ENCODE results near the gene IGFBP1. TPM values are rescaled to one million over a fixed set of nuclear protein-coding genes. Genes with fewer than 3 reads are reported as not detected.

The IGFBP1 gene
- polyA plus RNA-seq, 4 donors = 0.27 TPM; not detected in 3

- DNase-seq (no peak), FAIRE-seq (no peak)
- 60 to 75% (median 71%) methylated on average over 6 of the region's 6 CpGs for WGBS, 3 donors
- Histone ChIP-seq H3K27me3 (ENCODE audit: control insufficient read depth in 3 of 3, insufficient read depth in 3 of 3, low read length in 3 of 3) (peaks cover 11 to 34% (median 12%) of the 10 kb centered on the region in 3 donors), H3K27ac (ENCODE audit: low read depth in 1 of 3, low read length in 2 of 3) (no peak overlapping the region), H3K9me3 (ENCODE audit: control insufficient read depth in 2 of 2, insufficient read depth in 1 of 2, low read depth in 1 of 2, low read length in 1 of 2) (no peaks in the 10 kb centered on the region), H3K4me3 (ENCODE audit: low read depth in 1 of 3, low read length in 3 of 3) (no peak overlapping the region), H3K4me1 (ENCODE audit: control insufficient read depth in 3 of 3, insufficient read depth in 2 of 3, low read depth in 1 of 3, low read length in 2 of 3) (no peaks in the 10 kb centered on the region), H3K36me3 (ENCODE audit: control insufficient read depth in 3 of 3, insufficient read depth in 2 of 3, low read depth in 1 of 3, low read length in 3 of 3) (no peaks in the 10 kb centered on the region)
Observed at GRCh38 chr7:45892407-45893035, 4.2 kb downstream of the IGFBP1 start.

- H3K9me3 ChIP-seq (ENCODE audit: control insufficient read depth in 2 of 2, insufficient read depth in 1 of 2, low read depth in 1 of 2, low read length in 1 of 2) = no peaks in the 10 kb centered on the region
- FAIRE-seq (no peak), DNase-seq (no peak)
- no peak overlapping the region for H3K27ac ChIP-seq (ENCODE audit: low read depth in 1 of 3, low read length in 2 of 3)
- H3K4me1 ChIP-seq (ENCODE audit: control insufficient read depth in 3 of 3, insufficient read depth in 2 of 3, low read depth in 1 of 3, low read length in 2 of 3) = no peaks in the 10 kb centered on the region
- peaks cover 8 to 24% (median 9%) of the 10 kb centered on the region in 3 donors for H3K27me3 ChIP-seq (ENCODE audit: control insufficient read depth in 3 of 3, insufficient read depth in 3 of 3, low read length in 3 of 3)
- no peaks in the 10 kb centered on the region for H3K36me3 ChIP-seq (ENCODE audit: control insufficient read depth in 3 of 3, insufficient read depth in 2 of 3, low read depth in 1 of 3, low read length in 3 of 3)
- no peak overlapping the region for H3K4me3 ChIP-seq (ENCODE audit: low read depth in 1 of 3, low read length in 3 of 3)
- 61 to 63% (median 63%) methylated on average over 5 of the region's 5 CpGs for WGBS, 3 donors
Observed at GRCh38 chr7:45893374-45893995, 5.2 kb downstream of the IGFBP1 start.

GRCh38 chr7:45893996-45894664 lies 5.8 kb downstream of the IGFBP1 start:
- FAIRE-seq = no peak

GRCh38 chr7:45894665-45895062 lies 6.4 kb downstream of the IGFBP1 start:
- DNase-seq (no peak), FAIRE-seq (no peak)
- Histone ChIP-seq H3K36me3 (ENCODE audit: control insufficient read depth in 3 of 3, insufficient read depth in 2 of 3, low read depth in 1 of 3, low read length in 3 of 3) (no peaks in the 10 kb centered on the region), H3K27me3 (ENCODE audit: control insufficient read depth in 3 of 3, insufficient read depth in 3 of 3, low read length in 3 of 3) (peaks cover 2 to 17% (median 3%) of the 10 kb centered on the region in 3 donors), H3K4me3 (ENCODE audit: low read depth in 1 of 3, low read length in 3 of 3) (no peak overlapping the region), H3K27ac (ENCODE audit: low read depth in 1 of 3, low read length in 2 of 3) (no peak overlapping the region), H3K9me3 (ENCODE audit: control insufficient read depth in 2 of 2, insufficient read depth in 1 of 2, low read depth in 1 of 2, low read length in 1 of 2) (no peaks in the 10 kb centered on the region), H3K4me1 (ENCODE audit: control insufficient read depth in 3 of 3, insufficient read depth in 2 of 3, low read depth in 1 of 3, low read length in 2 of 3) (no peaks in the 10 kb centered on the region)

More at GRCh38 chr7:45893996-45894664, 5.8 kb downstream of the IGFBP1 start:
- Histone ChIP-seq H3K27me3 (ENCODE audit: control insufficient read depth in 3 of 3, insufficient read depth in 3 of 3, low read length in 3 of 3) (peaks cover 3 to 21% (median 7%) of the 10 kb centered on the region in 3 donors), H3K27ac (ENCODE audit: low read depth in 1 of 3, low read length in 2 of 3) (no peak overlapping the region), H3K9me3 (ENCODE audit: control insufficient read depth in 2 of 2, insufficient read depth in 1 of 2, low read depth in 1 of 2, low read length in 1 of 2) (no peaks in the 10 kb centered on the region), H3K4me1 (ENCODE audit: control insufficient read depth in 3 of 3, insufficient read depth in 2 of 3, low read depth in 1 of 3, low read length in 2 of 3) (no peaks in the 10 kb centered on the region), H3K36me3 (ENCODE audit: control insufficient read depth in 3 of 3, insufficient read depth in 2 of 3, low read depth in 1 of 3, low read length in 3 of 3) (no peaks in the 10 kb centered on the region), H3K4me3 (ENCODE audit: low read depth in 1 of 3, low read length in 3 of 3) (no peak overlapping the region)
- WGBS, 3 donors = 56 to 72% (median 60%) methylated on average over 4 of the region's 4 CpGs
- no peak for DNase-seq

- Histone ChIP-seq H3K36me3 (ENCODE audit: control insufficient read depth in 3 of 3, insufficient read depth in 2 of 3, low read depth in 1 of 3, low read length in 3 of 3) (no peaks in the 10 kb centered on the region), H3K27me3 (ENCODE audit: control insufficient read depth in 3 of 3, insufficient read depth in 3 of 3, low read length in 3 of 3) (peaks cover 0 to 4% (median 0%) of the 10 kb centered on the region in 3 donors), H3K4me3 (ENCODE audit: low read depth in 1 of 3, low read length in 3 of 3) (no peak overlapping the region), H3K27ac (ENCODE audit: low read depth in 1 of 3, low read length in 2 of 3) (no peak overlapping the region), H3K4me1 (ENCODE audit: control insufficient read depth in 3 of 3, insufficient read depth in 2 of 3, low read depth in 1 of 3, low read length in 2 of 3) (no peaks in the 10 kb centered on the region), H3K9me3 (ENCODE audit: control insufficient read depth in 2 of 2, insufficient read depth in 1 of 2, low read depth in 1 of 2, low read length in 1 of 2) (no peaks in the 10 kb centered on the region)
- 93 to 100% (median 96%) methylated on average over 1 of the region's 1 CpG for WGBS, 3 donors
- no peak for DNase-seq
- no peak for FAIRE-seq
Observed at GRCh38 chr7:45897042-45897690, 8.9 kb downstream of the IGFBP1 start.

- no peaks in the 10 kb centered on the region for H3K27me3 ChIP-seq (ENCODE audit: control insufficient read depth in 3 of 3, insufficient read depth in 3 of 3, low read length in 3 of 3)
- no peak overlapping the region for H3K27ac ChIP-seq (ENCODE audit: low read depth in 1 of 3, low read length in 2 of 3)
- H3K9me3 ChIP-seq (ENCODE audit: control insufficient read depth in 2 of 2, insufficient read depth in 1 of 2, low read depth in 1 of 2, low read length in 1 of 2) = no peaks in the 10 kb centered on the region
- no peak overlapping the region for H3K4me3 ChIP-seq (ENCODE audit: low read depth in 1 of 3, low read length in 3 of 3)
- no peak for DNase-seq
- WGBS, 3 donors = 57 to 70% (median 62%) methylated on average over 2 of the region's 2 CpGs
- H3K36me3 ChIP-seq (ENCODE audit: control insufficient read depth in 3 of 3, insufficient read depth in 2 of 3, low read depth in 1 of 3, low read length in 3 of 3) = no peaks in the 10 kb centered on the region
- FAIRE-seq = no peak
- no peaks in the 10 kb centered on the region for H3K4me1 ChIP-seq (ENCODE audit: control insufficient read depth in 3 of 3, insufficient read depth in 2 of 3, low read depth in 1 of 3, low read length in 2 of 3)
Observed at GRCh38 chr7:45898222-45898621, 9.9 kb downstream of the IGFBP1 start.

GRCh38 chr7:45901566-45901965 lies 13.3 kb downstream of the IGFBP1 start:
- no peaks in the 10 kb centered on the region for H3K27me3 ChIP-seq (ENCODE audit: control insufficient read depth in 3 of 3, insufficient read depth in 3 of 3, low read length in 3 of 3)
- H3K36me3 ChIP-seq (ENCODE audit: control insufficient read depth in 3 of 3, insufficient read depth in 2 of 3, low read depth in 1 of 3, low read length in 3 of 3) = no peaks in the 10 kb centered on the region
- H3K4me3 ChIP-seq (ENCODE audit: low read depth in 1 of 3, low read length in 3 of 3) = no peak overlapping the region
- H3K27ac ChIP-seq (ENCODE audit: low read depth in 1 of 3, low read length in 2 of 3) = no peak overlapping the region
- WGBS, 3 donors = 79 to 81% (median 79%) methylated on average over 1 of the region's 1 CpG
- no peaks in the 10 kb centered on the region for H3K4me1 ChIP-seq (ENCODE audit: control insufficient read depth in 3 of 3, insufficient read depth in 2 of 3, low read depth in 1 of 3, low read length in 2 of 3)
- DNase-seq (no peak), FAIRE-seq (no peak)
- no peaks in the 10 kb centered on the region for H3K9me3 ChIP-seq (ENCODE audit: control insufficient read depth in 2 of 2, insufficient read depth in 1 of 2, low read depth in 1 of 2, low read length in 1 of 2)

- no peaks in the 10 kb centered on the region for H3K27me3 ChIP-seq (ENCODE audit: control insufficient read depth in 3 of 3, insufficient read depth in 3 of 3, low read length in 3 of 3)
- no peaks in the 10 kb centered on the region for H3K4me1 ChIP-seq (ENCODE audit: control insufficient read depth in 3 of 3, insufficient read depth in 2 of 3, low read depth in 1 of 3, low read length in 2 of 3)
- FAIRE-seq (no peak), DNase-seq (no peak)
- H3K9me3 ChIP-seq (ENCODE audit: control insufficient read depth in 2 of 2, insufficient read depth in 1 of 2, low read depth in 1 of 2, low read length in 1 of 2) = no peaks in the 10 kb centered on the region
- H3K4me3 ChIP-seq (ENCODE audit: low read depth in 1 of 3, low read length in 3 of 3) = no peak overlapping the region
- no peak overlapping the region for H3K27ac ChIP-seq (ENCODE audit: low read depth in 1 of 3, low read length in 2 of 3)
- H3K36me3 ChIP-seq (ENCODE audit: control insufficient read depth in 3 of 3, insufficient read depth in 2 of 3, low read depth in 1 of 3, low read length in 3 of 3) = no peaks in the 10 kb centered on the region
- 76 to 93% (median 86%) methylated on average over 1 of the region's 1 CpG for WGBS, 3 donors
Observed at GRCh38 chr7:45902820-45903219, 14.5 kb downstream of the IGFBP1 start.
